Measurements from ENCODE around the gene TIMP3. TPM values are rescaled to one million over a fixed set of nuclear protein-coding genes. Genes with fewer than 3 reads are reported as not detected.

TIMP3 gene
- total RNA-seq, 4 donors from 2014 or later: 566 to 898 (median 683) TPM

GRCh38 chr22:32829451-32829851, 27.9 kb downstream of the TIMP3 start:
- 68% methylated on average over 10 of the region's 10 CpGs for WGBS
- DNase-seq (ENCODE audit: extremely low spot score): no peak
- H3K4me3 ChIP-seq: no peak overlapping the region
- peaks cover 99 to 100% (median 100%) of the 10 kb centered on the region in 4 donors for H3K4me1 ChIP-seq
- TF ChIP-seq POLR2A (IDR thresholded peaks at IDR 0.05; ENCODE audit: low read depth): no peak
- peak in 1 of 2 donors; percentile 23 for TF ChIP-seq POLR2AphosphoS5 (IDR thresholded peaks at IDR 0.05)
- H3K36me3 ChIP-seq: peaks cover 4 to 63% (median 23%) of the 10 kb centered on the region in 4 donors
- no peaks in the 10 kb centered on the region for H3K27me3 ChIP-seq
- no peaks in the 10 kb centered on the region for H3K9me3 ChIP-seq
- intact Hi-C loops (cut with DNase I): no loop called here
- peak overlapping the region; percentile 73 to 85 (median 82) for H3K27ac ChIP-seq (replicated peaks in 1 of 4)

GRCh38 chr22:32830473-32830872, 29.0 kb downstream of the TIMP3 start:
- Histone ChIP-seq H3K4me3 (no peak overlapping the region), H3K27me3 (no peaks in the 10 kb centered on the region), H3K4me1 (peaks cover 99 to 100% (median 100%) of the 10 kb centered on the region in 4 donors), H3K27ac (replicated peaks in 1 of 4) (peak overlapping the region; percentile 73 to 85 (median 82)), H3K9me3 (no peaks in the 10 kb centered on the region), H3K36me3 (peaks cover 8 to 74% (median 29%) of the 10 kb centered on the region in 4 donors)
- WGBS: 55% methylated on average over 6 of the region's 11 CpGs
- TF ChIP-seq CTCF (IDR thresholded peaks at IDR 0.05) (no peak), POLR2AphosphoS5 (IDR thresholded peaks at IDR 0.05) (peak; percentile 37 to 56), POLR2A (IDR thresholded peaks at IDR 0.05; ENCODE audit: low read depth) (no peak), EP300 (IDR thresholded peaks at IDR 0.05) (no peak)
- intact Hi-C loops (cut with DNase I): no loop called here
- DNase-seq (ENCODE audit: extremely low spot score): no peak

- TF ChIP-seq POLR2AphosphoS5 (IDR thresholded peaks at IDR 0.05): no peak
- TF ChIP-seq POLR2A (IDR thresholded peaks at IDR 0.05; ENCODE audit: low read depth): no peak
- no peak for TF ChIP-seq EP300 (IDR thresholded peaks at IDR 0.05)
- TF ChIP-seq CTCF (IDR thresholded peaks at IDR 0.05): no peak
- peak overlapping the region; percentile 73 to 85 (median 82) for H3K27ac ChIP-seq (replicated peaks in 1 of 4)
- intact Hi-C loops (cut with DNase I): no loop called here
- peaks cover 8 to 74% (median 31%) of the 10 kb centered on the region in 4 donors for H3K36me3 ChIP-seq
- no peaks in the 10 kb centered on the region for H3K27me3 ChIP-seq
- H3K4me1 ChIP-seq: peaks cover 100% of the 10 kb centered on the region in 4 donors
- no peaks in the 10 kb centered on the region for H3K9me3 ChIP-seq
- WGBS: 82% methylated on average over 2 of the region's 2 CpGs
- no peak overlapping the region for H3K4me3 ChIP-seq
- DNase-seq (ENCODE audit: extremely low spot score): no peak
Measured at GRCh38 chr22:32830957-32831356, 29.5 kb downstream of the TIMP3 start.

GRCh38 chr22:32831584-32831983, 30.1 kb downstream of the TIMP3 start:
- intact Hi-C loops (cut with DNase I): no loop called here
- no peak for DNase-seq (ENCODE audit: extremely low spot score)
- Histone ChIP-seq H3K27me3 (no peaks in the 10 kb centered on the region), H3K36me3 (peaks cover 8 to 75% (median 32%) of the 10 kb centered on the region in 4 donors), H3K27ac (replicated peaks in 1 of 4) (peak overlapping the region; percentile 73 to 85 (median 82)), H3K4me3 (no peak overlapping the region), H3K4me1 (peaks cover 100% of the 10 kb centered on the region in 4 donors), H3K9me3 (no peaks in the 10 kb centered on the region)
- WGBS: 33% methylated on average over 3 of the region's 3 CpGs
- TF ChIP-seq POLR2AphosphoS5 (IDR thresholded peaks at IDR 0.05) (no peak), CTCF (IDR thresholded peaks at IDR 0.05) (no peak), EP300 (IDR thresholded peaks at IDR 0.05) (no peak), POLR2A (IDR thresholded peaks at IDR 0.05; ENCODE audit: low read depth) (no peak)

- no peaks in the 10 kb centered on the region for H3K27me3 ChIP-seq
- DNase-seq (ENCODE audit: extremely low spot score): no peak
- peaks cover 100% of the 10 kb centered on the region in 4 donors for H3K4me1 ChIP-seq
- H3K9me3 ChIP-seq: no peaks in the 10 kb centered on the region
- H3K4me3 ChIP-seq: no peak overlapping the region
- peak overlapping the region; percentile 73 to 85 (median 82) for H3K27ac ChIP-seq (replicated peaks in 1 of 4)
- intact Hi-C loops (cut with DNase I): no loop called here
- H3K36me3 ChIP-seq: peaks cover 8 to 75% (median 33%) of the 10 kb centered on the region in 4 donors
- TF ChIP-seq CTCF (IDR thresholded peaks at IDR 0.05) (no peak), POLR2A (IDR thresholded peaks at IDR 0.05; ENCODE audit: low read depth) (no peak), EP300 (IDR thresholded peaks at IDR 0.05) (no peak), POLR2AphosphoS5 (IDR thresholded peaks at IDR 0.05) (no peak)
- WGBS: 18% methylated on average over 4 of the region's 4 CpGs
Measured at GRCh38 chr22:32832174-32832573, 30.7 kb downstream of the TIMP3 start.

All from esophagus muscularis mucosa (tissue), 4 donors.